HL-60/S4 treated with retinoic acid at 250 ng/mL for 4 days and 3 days (cell line): ENCODE measurements around the gene MAP2K2.

Source experiments
- in situ Hi-C: fragments of 300-500 bp; cut with MboI; formaldehyde crosslinking; loops from 2 replicates; pipeline ENCODE4 v1.7.0; 2022; ENCODE audit warnings: low sequenced_read_pairs

Gene MAP2K2

GRCh38 chr19:4045597-4046361, 78.1 kb downstream of the MAP2K2 start:
- in situ Hi-C loops, result no loop called here

- in situ Hi-C loops, result no loop called here
Measured at GRCh38 chr19:4044990-4045465, 78.9 kb downstream of the MAP2K2 start.

- in situ Hi-C loops, result no loop called here
Measured at GRCh38 chr19:4043966-4044715, 79.8 kb downstream of the MAP2K2 start.

- in situ Hi-C loops, result no loop called here
Measured at GRCh38 chr19:4043401-4043800, 80.5 kb downstream of the MAP2K2 start.

GRCh38 chr19:4042731-4043082, 81.2 kb downstream of the MAP2K2 start:
- in situ Hi-C loops, result no loop called here

GRCh38 chr19:4042064-4042730, 81.7 kb downstream of the MAP2K2 start:
- in situ Hi-C loops, result no loop called here
